K562 (cell line): ENCODE data around the gene INTS1. TPM values are rescaled to one million over a fixed set of nuclear protein-coding genes. Genes with fewer than 3 reads are reported as not detected.

Experiments
- ATAC-seq: fragments of 200-7000 bp; cut with Tn5 transposase; 3 replicates; pipeline ENCODE4 v1.9.1; 2020; ENCODE audit warnings: moderate library complexity
- BruUV-seq: library from RNA; stranded (reverse); fragments of 400-500 nt; replicated peaks from 2 replicates; lab custom pipeline; 2021; lab: Mats Ljungman, UMichigan
- CTCF ChIA-PET: fragments of 300-600 bp; formaldehyde crosslinking; extraction: SDS; loops from one replicate; lab custom pipeline; 2021; ENCODE audit warnings: low intra/inter-chr PET ratio; lab: Yijun Ruan, JAX
- POLR2A ChIA-PET: fragments of 300-600, 350-650 bp; sonication (Branson Sonifier 250); formaldehyde crosslinking; extraction: SDS; loops from one replicate; lab custom pipeline; 2021; ENCODE audit warnings: antibody characterized with exemption, inconsistent platforms; lab: Yijun Ruan, JAX
- DNase-seq, 4 experiments: peaks; one replicate each; pipeline versions ENCODE4 v3.0.0 to v3.0.0-alpha.2; 2011 to 2018; ENCODE audit warnings: low spot score in 3 of 4, mixed read lengths in 3 of 4; ENCODE audit errors: extremely low read depth in 1 of 4
- FAIRE-seq: peaks from 2 replicates; lab custom pipeline; 2011; peaks lifted over from hg19 to GRCh38; lab: Jason Lieb, UNC
- H2AFZ ChIP-seq: 2 replicates; pipeline ENCODE4 v1.6.0; 2011; ENCODE audit warnings: low read depth, low read length, control low read depth, inconsistent platforms
- H3K27ac ChIP-seq: fragments of 200-600 bp; 3 replicates; pipeline ENCODE4 v1.8.0; 2011; ENCODE audit warnings: low read depth, mild to moderate bottlenecking, control low read depth, inconsistent platforms, low read length, moderate library complexity, mixed read lengths; ENCODE audit errors: extremely low read depth
- H3K27me3 ChIP-seq, 2 experiments: fragments of 300-600 bp in 1 of 2; 2 replicates in 1 of 2; 3 replicates in 1 of 2; pipeline versions ENCODE4 v1.6.0 to v1.8.0; 2011; ENCODE audit warnings: inconsistent platforms in 2 of 2, low read length in 2 of 2, mild to moderate bottlenecking in 1 of 2, mixed read lengths in 1 of 2, moderate library complexity in 1 of 2; ENCODE audit not compliant: control insufficient read depth in 2 of 2, insufficient read depth in 2 of 2
- H3K36me3 ChIP-seq: fragments of 300-600 bp; 3 replicates; pipeline ENCODE4 v1.8.0; 2011; ENCODE audit warnings: mild to moderate bottlenecking, low read length, inconsistent platforms; ENCODE audit not compliant: control insufficient read depth, insufficient read depth
- H3K4me1 ChIP-seq, 2 experiments: fragments of 200-600 bp in 1 of 2; replicated peaks in 1 of 2; 2 replicates in 1 of 2; 3 replicates in 1 of 2; pipeline versions ENCODE4 v1.5.1 to v1.8.0; 2011; ENCODE audit warnings: inconsistent platforms in 2 of 2, low read length in 2 of 2, mild to moderate bottlenecking in 1 of 2, mixed read lengths in 1 of 2, moderate library complexity in 1 of 2; ENCODE audit not compliant: control insufficient read depth in 2 of 2, insufficient read depth in 2 of 2
- H3K4me2 ChIP-seq: 2 replicates; pipeline ENCODE4 v1.6.1; 2011; ENCODE audit warnings: low read length, control low read depth, inconsistent platforms, mixed read lengths; ENCODE audit not compliant: insufficient read depth
- H3K4me3 ChIP-seq: fragments of 200-600 bp; sonication (generic), shearing (Covaris generic); 2 replicates; pipeline ENCODE4 v1.5.1; 2016; ENCODE audit warnings: control low read depth, inconsistent platforms
- H3K79me2 ChIP-seq: fragments of 200-600 bp; 3 replicates; pipeline ENCODE4 v1.8.0; 2011; ENCODE audit warnings: low read length, inconsistent platforms; ENCODE audit not compliant: control insufficient read depth, insufficient read depth
- H3K9ac ChIP-seq, 2 experiments: 2 replicates each; pipeline versions ENCODE4 v1.6.0 to v1.6.1; 2011; ENCODE audit warnings: low read depth in 2 of 2, low read length in 2 of 2, control low read depth in 1 of 2, inconsistent platforms in 1 of 2, mild to moderate bottlenecking in 1 of 2, mixed read lengths in 1 of 2; ENCODE audit not compliant: insufficient read depth in 1 of 2
- H3K9me1 ChIP-seq: one replicate; pipeline ENCODE4 v1.6.0; 2011; ENCODE audit warnings: inconsistent platforms, mild to moderate bottlenecking, low read length, moderate library complexity; ENCODE audit not compliant: control insufficient read depth, insufficient read depth
- H3K9me3 ChIP-seq: replicated peaks from 2 replicates; pipeline ENCODE4 v1.5.1; 2011; ENCODE audit warnings: low read depth, low read length, inconsistent platforms; ENCODE audit not compliant: control insufficient read depth, insufficient read depth
- H4K20me1 ChIP-seq: replicated peaks from 2 replicates; pipeline ENCODE4 v1.6.1; 2011; ENCODE audit warnings: low read length, inconsistent platforms, mixed read lengths; ENCODE audit not compliant: control insufficient read depth, insufficient read depth
- CC2D1A ChIP-seq: fragments of 450-650 bp; IDR thresholded peaks from 2 replicates; pipeline ENCODE4 v1.6.1; 2017; ENCODE audit warnings: mild to moderate bottlenecking
- KDM2B ChIP-seq: fragments of 250-450 bp; sonication (Bioruptor Pico); IDR thresholded peaks from 2 replicates; pipeline ENCODE4 v1.8.0; 2021; ENCODE audit warnings: mild to moderate bottlenecking, moderate library complexity
- SNAPC5 ChIP-seq: fragments of 250-450 bp; sonication (Bioruptor Pico); IDR thresholded peaks from 2 replicates; pipeline ENCODE4 v1.8.0; 2021; ENCODE audit warnings: moderate library complexity, mild to moderate bottlenecking, inconsistent platforms
- SRSF7 ChIP-seq: fragments of 200-400 bp; formaldehyde crosslinking; optimal IDR thresholded peaks from 2 replicates; pipeline ENCODE3; 2017; ENCODE audit warnings: mild to moderate bottlenecking, low read depth, low read length
- TCF3 ChIP-seq: sonication (generic); formaldehyde crosslinking; IDR thresholded peaks from 2 replicates; pipeline ENCODE4 v1.4.0; 2020; ENCODE audit warnings: mild to moderate bottlenecking, missing genetic modification reagents
- U2AF2 ChIP-seq: fragments of 200-400 bp; formaldehyde crosslinking; optimal IDR thresholded peaks from 2 replicates; pipeline ENCODE3; 2017; ENCODE audit warnings: low read depth, mild to moderate bottlenecking, low read length
- ZBTB1 ChIP-seq: sonication (generic); formaldehyde crosslinking; IDR thresholded peaks from 2 replicates; pipeline ENCODE4 v1.8.1; 2023; ENCODE audit warnings: missing genetic modification reagents, low read depth, mild to moderate bottlenecking, borderline replicate concordance
- ZNF316 ChIP-seq: fragments of 450-650 bp; IDR thresholded peaks from 2 replicates; pipeline ENCODE4 v1.6.1; 2016
- ZNF384 ChIP-seq: IDR thresholded peaks from 2 replicates; pipeline ENCODE4 v1.6.1; 2012; ENCODE audit warnings: low read depth, low read length, improper control_type of control experiment
- ZNF445 ChIP-seq: fragments of 250-450 bp; sonication (Bioruptor Pico); IDR thresholded peaks from 2 replicates; pipeline ENCODE4 v1.4.0; 2020; ENCODE audit warnings: low read depth, mild to moderate bottlenecking, moderate library complexity
- ZNF717 ChIP-seq: fragments of 250-450 bp; sonication (Bioruptor Pico); IDR thresholded peaks from 2 replicates; pipeline ENCODE4 v1.5.0; 2021
- ZNF764 ChIP-seq: fragments of 250-450 bp; sonication (Bioruptor Pico); IDR thresholded peaks from 2 replicates; pipeline ENCODE4 v1.4.0; 2020; ENCODE audit warnings: low read depth, mild to moderate bottlenecking, moderate library complexity
- WGBS: fragments of 100-300 bp; shearing (Covaris generic); methylation state at CpG from one replicate; pipeline ENCODE4 v1.1.6; 2016; ENCODE audit warnings: low coverage, mixed read lengths; ENCODE audit not compliant: insufficient coverage; ENCODE audit errors: missing lambda C conversion rate; 5-methylcytosine and 5-hydroxymethylcytosine counted together
- in situ Hi-C: fragments of 300-500 bp; cut with MboI; formaldehyde crosslinking; loops from 4 replicates; pipeline ENCODE4 v1.15.0; 2018; ENCODE audit warnings: inconsistent platforms, mixed read lengths
- intact Hi-C: fragments of 100-400 bp; cut with micrococcal nuclease; formaldehyde crosslinking; loops from 2 replicates; pipeline ENCODE4 v1.14.2; 2022
- polyA plus RNA-seq, 8 experiments: library from polyadenylated mRNA; depleted of rRNA in 4 of 8; stranded (reverse) in 5 of 8; unstranded in 3 of 8; fragments of >200 nt; fragmentation: Nextera tagmentation in 2 of 8; fragmentation: Illumina TruSeq in 1 of 8; extraction: Ambion mirVana in 2 of 8; extraction: Trizol in 1 of 8; gene quantifications; 2 replicates each; pipeline versions ENCODE4 v1.2.1 to v1.2.3, GENCODE V29; 2011 to 2014; ENCODE audit warnings: inconsistent platforms in 1 of 8, missing spikeins in 1 of 8
- total RNA-seq, 7 experiments: library from RNA; depleted of rRNA in 6 of 7; stranded (reverse); fragments of >200 nt in 6 of 7; fragmentation: Illumina TruSeq in 2 of 7; extraction: Trizol in 2 of 7; gene quantifications; 2 replicates each; pipeline versions ENCODE4 v1.2.1 to v1.2.3, GENCODE V29; 2011 to 2021; ENCODE audit warnings: low replicate concordance in 1 of 7
- TF ChIP-seq, protein P1 (sequence below): fragments of 450-650 bp; formaldehyde crosslinking; IDR thresholded peaks from 2 replicates; pipeline ENCODE4 v1.4.0; 2022; ENCODE audit warnings: missing genetic modification characterization
- TF ChIP-seq, protein P2 (sequence below): fragments of 450-650 bp; IDR thresholded peaks from 2 replicates; pipeline ENCODE4 v1.6.1; 2016; ENCODE audit warnings: missing biosample characterization, missing genetic modification characterization
- TF ChIP-seq, protein P3 (sequence below): fragments of 250-450 bp; sonication (Bioruptor Pico); IDR thresholded peaks from 2 replicates; pipeline ENCODE4 v1.9.0; 2021; ENCODE audit warnings: mild to moderate bottlenecking, inconsistent platforms
- TF ChIP-seq, protein P4 (sequence below): fragments of 250-450 bp; sonication (Bioruptor Pico); IDR thresholded peaks from 2 replicates; pipeline ENCODE4 v1.4.0; 2020; ENCODE audit warnings: borderline replicate concordance

Gene INTS1
- total and polyA plus RNA-seq, 9 of the 15 experiments (the other 6 are each of a cell fraction or from before 2014, with no cell fraction given): 0.34 to 119 (median 18.5) TPM

- intact Hi-C loops: no loop called here
Measured at GRCh38 chr7:1546274-1546908, 42.2 kb upstream of the INTS1 start.

More at GRCh38 chr7:1546274-1546908, 42.2 kb upstream of the INTS1 start:
- CTCF ChIA-PET: interaction anchor here (3.1 kb wide), 1 partner anchor 42 kb away, joined by 33 read pairs; the partner anchor contains the start of gene INTS1
- DNase-seq (no peak), FAIRE-seq (no peak), ATAC-seq (no peak)
- no peak overlapping the region for H3K27ac ChIP-seq
- no peak overlapping the region for H3K4me3 ChIP-seq
- WGBS: 73% methylated on average over 10 of the region's 28 CpGs
- TF ChIP-seq, protein P1, sequence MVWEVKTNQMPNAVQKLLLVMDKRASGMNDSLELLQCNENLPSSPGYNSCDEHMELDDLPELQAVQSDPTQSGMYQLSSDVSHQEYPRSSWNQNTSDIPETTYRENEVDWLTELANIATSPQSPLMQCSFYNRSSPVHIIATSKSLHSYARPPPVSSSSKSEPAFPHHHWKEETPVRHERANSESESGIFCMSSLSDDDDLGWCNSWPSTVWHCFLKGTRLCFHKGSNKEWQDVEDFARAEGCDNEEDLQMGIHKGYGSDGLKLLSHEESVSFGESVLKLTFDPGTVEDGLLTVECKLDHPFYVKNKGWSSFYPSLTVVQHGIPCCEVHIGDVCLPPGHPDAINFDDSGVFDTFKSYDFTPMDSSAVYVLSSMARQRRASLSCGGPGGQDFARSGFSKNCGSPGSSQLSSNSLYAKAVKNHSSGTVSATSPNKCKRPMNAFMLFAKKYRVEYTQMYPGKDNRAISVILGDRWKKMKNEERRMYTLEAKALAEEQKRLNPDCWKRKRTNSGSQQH (CRISPR knock-in tag): no peak
- TF ChIP-seq TCF3 (no peak), ZNF384 (no peak), ZBTB1 (CRISPR knock-in tag) (no peak), SRSF7 (no peak), ZNF316 (no peak), U2AF2 (no peak), ZNF764 (CRISPR knock-in tag) (no peak), ZNF445 (CRISPR knock-in tag) (no peak), KDM2B (CRISPR knock-in tag) (no peak), ZNF717 (CRISPR knock-in tag) (no peak), CC2D1A (no peak), SNAPC5 (CRISPR knock-in tag) (no peak)
- TF ChIP-seq, protein P2, sequence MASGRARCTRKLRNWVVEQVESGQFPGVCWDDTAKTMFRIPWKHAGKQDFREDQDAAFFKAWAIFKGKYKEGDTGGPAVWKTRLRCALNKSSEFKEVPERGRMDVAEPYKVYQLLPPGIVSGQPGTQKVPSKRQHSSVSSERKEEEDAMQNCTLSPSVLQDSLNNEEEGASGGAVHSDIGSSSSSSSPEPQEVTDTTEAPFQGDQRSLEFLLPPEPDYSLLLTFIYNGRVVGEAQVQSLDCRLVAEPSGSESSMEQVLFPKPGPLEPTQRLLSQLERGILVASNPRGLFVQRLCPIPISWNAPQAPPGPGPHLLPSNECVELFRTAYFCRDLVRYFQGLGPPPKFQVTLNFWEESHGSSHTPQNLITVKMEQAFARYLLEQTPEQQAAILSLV (tag): no peak
- TF ChIP-seq, protein P3, sequence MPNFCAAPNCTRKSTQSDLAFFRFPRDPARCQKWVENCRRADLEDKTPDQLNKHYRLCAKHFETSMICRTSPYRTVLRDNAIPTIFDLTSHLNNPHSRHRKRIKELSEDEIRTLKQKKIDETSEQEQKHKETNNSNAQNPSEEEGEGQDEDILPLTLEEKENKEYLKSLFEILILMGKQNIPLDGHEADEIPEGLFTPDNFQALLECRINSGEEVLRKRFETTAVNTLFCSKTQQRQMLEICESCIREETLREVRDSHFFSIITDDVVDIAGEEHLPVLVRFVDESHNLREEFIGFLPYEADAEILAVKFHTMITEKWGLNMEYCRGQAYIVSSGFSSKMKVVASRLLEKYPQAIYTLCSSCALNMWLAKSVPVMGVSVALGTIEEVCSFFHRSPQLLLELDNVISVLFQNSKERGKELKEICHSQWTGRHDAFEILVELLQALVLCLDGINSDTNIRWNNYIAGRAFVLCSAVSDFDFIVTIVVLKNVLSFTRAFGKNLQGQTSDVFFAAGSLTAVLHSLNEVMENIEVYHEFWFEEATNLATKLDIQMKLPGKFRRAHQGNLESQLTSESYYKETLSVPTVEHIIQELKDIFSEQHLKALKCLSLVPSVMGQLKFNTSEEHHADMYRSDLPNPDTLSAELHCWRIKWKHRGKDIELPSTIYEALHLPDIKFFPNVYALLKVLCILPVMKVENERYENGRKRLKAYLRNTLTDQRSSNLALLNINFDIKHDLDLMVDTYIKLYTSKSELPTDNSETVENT (CRISPR knock-in tag): no peak
- TF ChIP-seq, protein P4, sequence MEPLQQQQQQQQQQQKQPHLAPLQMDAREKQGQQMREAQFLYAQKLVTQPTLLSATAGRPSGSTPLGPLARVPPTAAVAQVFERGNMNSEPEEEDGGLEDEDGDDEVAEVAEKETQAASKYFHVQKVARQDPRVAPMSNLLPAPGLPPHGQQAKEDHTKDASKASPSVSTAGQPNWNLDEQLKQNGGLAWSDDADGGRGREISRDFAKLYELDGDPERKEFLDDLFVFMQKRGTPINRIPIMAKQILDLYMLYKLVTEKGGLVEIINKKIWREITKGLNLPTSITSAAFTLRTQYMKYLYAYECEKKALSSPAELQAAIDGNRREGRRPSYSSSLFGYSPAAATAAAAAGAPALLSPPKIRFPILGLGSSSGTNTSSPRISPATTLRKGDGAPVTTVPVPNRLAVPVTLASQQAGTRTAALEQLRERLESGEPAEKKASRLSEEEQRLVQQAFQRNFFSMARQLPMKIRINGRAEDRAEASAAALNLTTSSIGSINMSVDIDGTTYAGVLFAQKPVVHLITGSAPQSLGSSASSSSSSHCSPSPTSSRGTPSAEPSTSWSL (CRISPR knock-in tag): no peak
- H3K4me1 ChIP-seq: peaks cover 0 to 85% of the 10 kb centered on the region in 2 experiments; a peak in 3 of 5 replicates
- POLR2A ChIA-PET: interaction anchor here (0.5 to 1.1 kb wide), 2 partner anchors 13 to 19 kb away, joined by 3 to 4 read pairs; no protein-coding TSS in a partner anchor
- H3K4me2 ChIP-seq: no peak overlapping the region
- H3K9me3 ChIP-seq: no peaks in the 10 kb centered on the region
- H3K27me3 ChIP-seq: peaks cover 0 to 18% of the 10 kb centered on the region in 2 experiments; a peak in 2 of 5 replicates
- peaks cover 12% of the 10 kb centered on the region; the same call in 1 of the 3 replicates for H3K36me3 ChIP-seq
- no peak overlapping the region for H2AFZ ChIP-seq
- no peaks in the 10 kb centered on the region for H3K79me2 ChIP-seq
- H3K9me1 ChIP-seq: no peaks in the 10 kb centered on the region
- in situ Hi-C loops: no loop called here
- BruUV-seq: no TSS peak
- H3K9ac ChIP-seq: no peak overlapping the region; a peak in 2 of 4 replicates
- no peaks in the 10 kb centered on the region for H4K20me1 ChIP-seq
